ENCODE data around the gene RAB3B.

Gene RAB3B

DNA sequence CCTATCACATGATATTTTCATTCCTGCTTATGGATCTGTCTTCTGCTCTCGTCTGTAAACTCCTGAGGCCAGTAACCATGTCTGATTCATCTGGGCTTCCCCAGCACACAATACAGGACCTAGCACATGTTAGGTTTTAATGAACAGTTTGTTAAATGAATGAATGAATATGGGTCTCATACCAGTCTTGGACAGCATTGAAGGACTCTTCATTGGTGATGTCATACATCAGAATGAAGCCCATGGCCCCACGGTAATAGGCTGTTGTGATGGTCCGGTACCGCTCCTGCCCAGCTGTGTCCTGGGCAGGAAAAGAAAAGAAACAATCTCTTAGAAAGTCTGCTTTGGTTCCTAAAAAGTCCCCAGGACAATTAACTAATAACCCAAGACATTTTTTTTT lies 53.4 kb downstream of the RAB3B start:
- TF ChIP-seq SPI1 (IDR thresholded peaks at IDR 0.05; ENCODE audit: borderline replicate concordance, low read depth) (no peak), POLR2AphosphoS5 (IDR thresholded peaks at IDR 0.05; ENCODE audit: low read depth) (no peak), GABPA (IDR thresholded peaks at IDR 0.05; ENCODE audit: low read depth) (no peak)
- TF ChIP-seq, protein P1, sequence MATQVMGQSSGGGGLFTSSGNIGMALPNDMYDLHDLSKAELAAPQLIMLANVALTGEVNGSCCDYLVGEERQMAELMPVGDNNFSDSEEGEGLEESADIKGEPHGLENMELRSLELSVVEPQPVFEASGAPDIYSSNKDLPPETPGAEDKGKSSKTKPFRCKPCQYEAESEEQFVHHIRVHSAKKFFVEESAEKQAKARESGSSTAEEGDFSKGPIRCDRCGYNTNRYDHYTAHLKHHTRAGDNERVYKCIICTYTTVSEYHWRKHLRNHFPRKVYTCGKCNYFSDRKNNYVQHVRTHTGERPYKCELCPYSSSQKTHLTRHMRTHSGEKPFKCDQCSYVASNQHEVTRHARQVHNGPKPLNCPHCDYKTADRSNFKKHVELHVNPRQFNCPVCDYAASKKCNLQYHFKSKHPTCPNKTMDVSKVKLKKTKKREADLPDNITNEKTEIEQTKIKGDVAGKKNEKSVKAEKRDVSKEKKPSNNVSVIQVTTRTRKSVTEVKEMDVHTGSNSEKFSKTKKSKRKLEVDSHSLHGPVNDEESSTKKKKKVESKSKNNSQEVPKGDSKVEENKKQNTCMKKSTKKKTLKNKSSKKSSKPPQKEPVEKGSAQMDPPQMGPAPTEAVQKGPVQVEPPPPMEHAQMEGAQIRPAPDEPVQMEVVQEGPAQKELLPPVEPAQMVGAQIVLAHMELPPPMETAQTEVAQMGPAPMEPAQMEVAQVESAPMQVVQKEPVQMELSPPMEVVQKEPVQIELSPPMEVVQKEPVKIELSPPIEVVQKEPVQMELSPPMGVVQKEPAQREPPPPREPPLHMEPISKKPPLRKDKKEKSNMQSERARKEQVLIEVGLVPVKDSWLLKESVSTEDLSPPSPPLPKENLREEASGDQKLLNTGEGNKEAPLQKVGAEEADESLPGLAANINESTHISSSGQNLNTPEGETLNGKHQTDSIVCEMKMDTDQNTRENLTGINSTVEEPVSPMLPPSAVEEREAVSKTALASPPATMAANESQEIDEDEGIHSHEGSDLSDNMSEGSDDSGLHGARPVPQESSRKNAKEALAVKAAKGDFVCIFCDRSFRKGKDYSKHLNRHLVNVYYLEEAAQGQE (IDR thresholded peaks at IDR 0.05; ENCODE audit: insufficient replicate concordance, low read depth) = no peak
- TF ChIP-seq, protein P2, sequence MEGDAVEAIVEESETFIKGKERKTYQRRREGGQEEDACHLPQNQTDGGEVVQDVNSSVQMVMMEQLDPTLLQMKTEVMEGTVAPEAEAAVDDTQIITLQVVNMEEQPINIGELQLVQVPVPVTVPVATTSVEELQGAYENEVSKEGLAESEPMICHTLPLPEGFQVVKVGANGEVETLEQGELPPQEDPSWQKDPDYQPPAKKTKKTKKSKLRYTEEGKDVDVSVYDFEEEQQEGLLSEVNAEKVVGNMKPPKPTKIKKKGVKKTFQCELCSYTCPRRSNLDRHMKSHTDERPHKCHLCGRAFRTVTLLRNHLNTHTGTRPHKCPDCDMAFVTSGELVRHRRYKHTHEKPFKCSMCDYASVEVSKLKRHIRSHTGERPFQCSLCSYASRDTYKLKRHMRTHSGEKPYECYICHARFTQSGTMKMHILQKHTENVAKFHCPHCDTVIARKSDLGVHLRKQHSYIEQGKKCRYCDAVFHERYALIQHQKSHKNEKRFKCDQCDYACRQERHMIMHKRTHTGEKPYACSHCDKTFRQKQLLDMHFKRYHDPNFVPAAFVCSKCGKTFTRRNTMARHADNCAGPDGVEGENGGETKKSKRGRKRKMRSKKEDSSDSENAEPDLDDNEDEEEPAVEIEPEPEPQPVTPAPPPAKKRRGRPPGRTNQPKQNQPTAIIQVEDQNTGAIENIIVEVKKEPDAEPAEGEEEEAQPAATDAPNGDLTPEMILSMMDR (IDR thresholded peaks at IDR 0.05; ENCODE audit: insufficient read depth, low read length) = no peak
- no peak overlapping the region for H3K27ac ChIP-seq (replicated peaks)
- H3K27me3 ChIP-seq (ENCODE audit: insufficient read depth, poor library complexity, severe bottlenecking) = no peaks in the 10 kb centered on the region
- H3K4me3 ChIP-seq (replicated peaks; ENCODE audit: insufficient read depth, low read length) = no peak overlapping the region
- DNase-seq (ENCODE audit: low read depth in 1 of 2, low spot score in 1 of 2) = no peak

DNA sequence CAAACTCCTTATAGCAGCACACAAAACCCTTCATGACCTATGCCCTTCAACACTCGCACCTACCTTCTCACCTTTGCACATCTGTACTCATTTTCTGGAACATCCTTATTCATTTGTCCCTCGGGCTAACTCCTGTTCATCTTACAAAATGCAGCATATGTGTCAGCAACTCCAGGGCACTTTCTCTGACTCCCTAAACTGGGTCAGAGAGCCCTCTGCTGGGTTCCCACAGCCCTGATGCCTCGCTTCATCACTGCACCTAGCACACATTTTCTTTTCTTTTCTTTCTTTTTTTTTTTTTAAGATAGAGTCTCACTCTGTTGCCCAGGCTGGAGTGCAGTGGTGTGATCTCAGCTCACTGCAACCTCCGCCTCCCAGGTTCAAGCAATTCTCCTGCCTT lies 54.0 kb downstream of the RAB3B start:
- Histone ChIP-seq H3K4me3 (replicated peaks; ENCODE audit: insufficient read depth, low read length) (no peak overlapping the region), H3K27ac (replicated peaks) (no peak overlapping the region), H3K27me3 (ENCODE audit: insufficient read depth, poor library complexity, severe bottlenecking) (no peaks in the 10 kb centered on the region)
- no peak for DNase-seq (ENCODE audit: low read depth in 1 of 2, low spot score in 1 of 2)
- TF ChIP-seq POLR2AphosphoS5 (IDR thresholded peaks at IDR 0.05; ENCODE audit: low read depth) = no peak
- no peak for TF ChIP-seq GABPA (IDR thresholded peaks at IDR 0.05; ENCODE audit: low read depth)
- TF ChIP-seq, protein P1 (IDR thresholded peaks at IDR 0.05; ENCODE audit: insufficient replicate concordance, low read depth) = no peak
- TF ChIP-seq, protein P2 (IDR thresholded peaks at IDR 0.05; ENCODE audit: insufficient read depth, low read length) = no peak
- TF ChIP-seq SPI1 (IDR thresholded peaks at IDR 0.05; ENCODE audit: borderline replicate concordance, low read depth) = no peak

DNA sequence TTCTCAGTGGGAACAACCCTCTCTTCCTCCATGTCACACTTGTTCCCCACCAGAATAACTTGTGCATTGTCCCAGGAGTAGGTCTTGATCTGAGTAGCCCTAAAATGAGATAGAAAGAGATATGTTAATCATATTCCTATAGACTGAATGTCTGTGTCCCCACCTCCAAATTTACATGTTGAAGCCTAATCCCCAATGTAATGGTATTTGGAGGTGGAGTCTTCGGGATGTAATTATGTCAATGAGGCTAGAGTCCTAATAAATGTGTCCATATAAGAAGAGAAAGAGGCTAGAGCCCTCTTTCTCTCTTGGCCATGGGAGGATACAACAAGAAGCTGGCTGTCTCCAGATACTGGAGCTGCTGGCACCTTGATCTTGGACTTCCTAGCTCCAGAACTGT lies 57.2 kb downstream of the RAB3B start:
- no peaks in the 10 kb centered on the region for H3K27me3 ChIP-seq (ENCODE audit: insufficient read depth, poor library complexity, severe bottlenecking)
- no peak for DNase-seq (ENCODE audit: low read depth in 1 of 2, low spot score in 1 of 2)
- TF ChIP-seq, protein P1 (IDR thresholded peaks at IDR 0.05; ENCODE audit: insufficient replicate concordance, low read depth) = no peak
- no peak for TF ChIP-seq SPI1 (IDR thresholded peaks at IDR 0.05; ENCODE audit: borderline replicate concordance, low read depth)
- no peak for TF ChIP-seq POLR2AphosphoS5 (IDR thresholded peaks at IDR 0.05; ENCODE audit: low read depth)
- TF ChIP-seq GABPA (IDR thresholded peaks at IDR 0.05; ENCODE audit: low read depth) = no peak
- TF ChIP-seq, protein P2 (IDR thresholded peaks at IDR 0.05; ENCODE audit: insufficient read depth, low read length) = no peak
- no peak overlapping the region for H3K27ac ChIP-seq (replicated peaks)
- H3K4me3 ChIP-seq (replicated peaks; ENCODE audit: insufficient read depth, low read length) = no peak overlapping the region
